MCF 10A (cell line): ENCODE measurements around the gene KAT6B. TPM values are rescaled to one million over a fixed set of nuclear protein-coding genes. Genes with fewer than 3 reads are reported as not detected.

Experiments used
- BruUV-seq: library from RNA; stranded (reverse); fragments of 400-500 nt; replicated peaks from 2 replicates; lab custom pipeline; 2021; lab: Mats Ljungman, UMichigan
- CTCF ChIA-PET: fragments of 300-600 bp; sonication (Branson Sonifier 250); formaldehyde crosslinking; extraction: SDS; loops from one replicate; lab custom pipeline; 2021; ENCODE audit warnings: antibody characterized with exemption, inconsistent platforms; lab: Yijun Ruan, JAX
- POLR2A ChIA-PET: fragments of 300-600, 350-650 bp; sonication (Branson Sonifier 250); formaldehyde crosslinking; extraction: SDS; loops from one replicate; lab custom pipeline; 2020; ENCODE audit warnings: antibody characterized with exemption, inconsistent platforms; lab: Yijun Ruan, JAX
- DNase-seq: peaks from one replicate; pipeline ENCODE4 v3.0.0-alpha.2; 2018; ENCODE audit not compliant: unreplicated experiment
- H3K27ac Mint-ChIP-seq: one replicate; pipeline ENCODE4 v1.8.0; 2022; ENCODE audit warnings: mild to moderate bottlenecking, low read depth, mixed read lengths; ENCODE audit not compliant: unreplicated experiment
- H3K27me3 Mint-ChIP-seq: one replicate; pipeline ENCODE4 v1.8.0; 2022; ENCODE audit warnings: mixed read lengths; ENCODE audit not compliant: insufficient read depth, unreplicated experiment
- H3K36me3 Mint-ChIP-seq: one replicate; pipeline ENCODE4 v1.8.0; 2022; ENCODE audit warnings: mild to moderate bottlenecking, moderate library complexity, mixed read lengths; ENCODE audit not compliant: insufficient read depth, unreplicated experiment
- H3K4me1 Mint-ChIP-seq: one replicate; pipeline ENCODE4 v1.8.0; 2022; ENCODE audit warnings: mixed read lengths; ENCODE audit not compliant: insufficient read depth, unreplicated experiment
- H3K4me3 Mint-ChIP-seq: one replicate; pipeline ENCODE4 v1.8.0; 2022; ENCODE audit warnings: mild to moderate bottlenecking, moderate library complexity, mixed read lengths; ENCODE audit not compliant: unreplicated experiment
- H3K9me3 Mint-ChIP-seq: one replicate; pipeline ENCODE4 v1.8.0; 2022; ENCODE audit warnings: mixed read lengths; ENCODE audit not compliant: unreplicated experiment
- CTCF ChIP-seq: fragments of 200-600 bp; IDR thresholded peaks from one replicate; pipeline ENCODE4 v1.8.0; 2022; ENCODE audit warnings: antibody characterized with exemption, mild to moderate bottlenecking; ENCODE audit not compliant: unreplicated experiment
- intact Hi-C: fragments of 100-400 bp; cut with micrococcal nuclease; formaldehyde crosslinking; loops from 2 replicates; pipeline ENCODE4 v1.14.1; 2022
- total RNA-seq: library from RNA; stranded (reverse); gene quantifications from 2 replicates; pipeline ENCODE4 v1.2.3, GENCODE V29; 2022

KAT6B gene
- total RNA-seq, 1 experiment from 2014 or later, result 18.3 TPM

- ChIA-PET POLR2A (interaction anchor here (0.7 to 1.3 kb wide), 5 partner anchors 9 to 675 kb away, joined by 3 to 4 read pairs (median 3); partner anchors contain the start of genes ADK and AP3M1), CTCF (interaction anchor here (0.6 kb wide), 1 partner anchor 94 kb away, joined by 4 read pairs; no protein-coding TSS in a partner anchor)
- DNase-seq, result no peak
- intact Hi-C loops, result loop anchor here (5.0 to 10.0 kb wide), 3 partner anchors 99 to 543 kb away; no protein-coding TSS in a partner anchor
- H3K27ac Mint-ChIP-seq, result peak overlapping the region; percentile 95
- peaks cover 36% of the 10 kb centered on the region for H3K4me1 Mint-ChIP-seq
- no peaks in the 10 kb centered on the region for H3K27me3 Mint-ChIP-seq
- no peaks in the 10 kb centered on the region for H3K9me3 Mint-ChIP-seq
- no TSS peak for BruUV-seq
- no peaks in the 10 kb centered on the region for H3K36me3 Mint-ChIP-seq
- peak overlapping the region; percentile 78 for H3K4me3 Mint-ChIP-seq
- TF ChIP-seq CTCF, result no peak
Measured at GRCh38 chr10:74825371-74826141, 844 bp upstream of the KAT6B start.

GRCh38 chr10:74827045-74827441 lies 643 bp downstream of the KAT6B start:
- Mint-ChIP-seq H3K9me3 (no peaks in the 10 kb centered on the region), H3K4me1 (peaks cover 29% of the 10 kb centered on the region), H3K27ac (peak overlapping the region; percentile 95), H3K27me3 (no peaks in the 10 kb centered on the region), H3K36me3 (no peaks in the 10 kb centered on the region), H3K4me3 (peak overlapping the region; percentile 78)
- no TSS peak for BruUV-seq
- intact Hi-C loops, result loop anchor here (5.0 to 10.0 kb wide), 3 partner anchors 98 to 545 kb away; no protein-coding TSS in a partner anchor
- CTCF ChIA-PET, result no interaction called here
- POLR2A ChIA-PET, result interaction anchor here (0.7 to 1.3 kb wide), 4 partner anchors 48 to 676 kb away, joined by 3 to 4 read pairs (median 3); partner anchors contain the start of genes ADK and AP3M1
- TF ChIP-seq CTCF, result no peak
- no peak for DNase-seq

- Mint-ChIP-seq H3K4me1 (peaks cover 23% of the 10 kb centered on the region), H3K36me3 (no peaks in the 10 kb centered on the region), H3K4me3 (peak overlapping the region; percentile 78), H3K9me3 (no peaks in the 10 kb centered on the region), H3K27me3 (no peaks in the 10 kb centered on the region), H3K27ac (no peak overlapping the region)
- POLR2A ChIA-PET, result interaction anchor here (0.6 kb wide), 1 partner anchor 94 kb away, joined by 3 read pairs; no protein-coding TSS in a partner anchor
- BruUV-seq, result no TSS peak
- intact Hi-C loops, result loop anchor here (5.0 to 10.0 kb wide), 3 partner anchors 97 to 545 kb away; no protein-coding TSS in a partner anchor
- CTCF ChIA-PET, result interaction anchor here (0.8 kb wide), 1 partner anchor 13 kb away, joined by 5 read pairs; no protein-coding TSS in a partner anchor
- no peak for DNase-seq
- no peak for TF ChIP-seq CTCF
Measured at GRCh38 chr10:74827694-74828093, 1.3 kb downstream of the KAT6B start.

- no peak for TF ChIP-seq CTCF
- Mint-ChIP-seq H3K4me1 (peaks cover 22% of the 10 kb centered on the region), H3K36me3 (no peaks in the 10 kb centered on the region), H3K4me3 (no peak overlapping the region), H3K9me3 (no peaks in the 10 kb centered on the region), H3K27me3 (no peaks in the 10 kb centered on the region), H3K27ac (no peak overlapping the region)
- TSS peak; percentile 25 for BruUV-seq
- intact Hi-C loops, result loop anchor here (5.0 to 10.0 kb wide), 3 partner anchors 96 to 547 kb away; no protein-coding TSS in a partner anchor
- ChIA-PET POLR2A (no interaction called here), CTCF (no interaction called here)
- no peak for DNase-seq
Measured at GRCh38 chr10:74828946-74829345, 2.5 kb downstream of the KAT6B start.
